ENCODE measurements around the gene XCL2.

- TF ChIP-seq CTCF (IDR thresholded peaks at IDR 0.05) = no peak
- TF ChIP-seq REST (IDR thresholded peaks at IDR 0.05; ENCODE audit: insufficient read depth in 1 of 2, low read depth in 2 of 2, low read length in 1 of 2) = no peak
Observed at GRCh38 chr1:168513656-168514404, 30.0 kb downstream of the XCL2 start.

Measured in Panc1 (cell line).